ENCODE data around the gene PRDX5.

The PRDX5 gene

GRCh38 chr11:64324692-64325469 lies 7.0 kb downstream of the PRDX5 start:
- DNase-seq (ENCODE audit: low spot score): no peak

DNA sequence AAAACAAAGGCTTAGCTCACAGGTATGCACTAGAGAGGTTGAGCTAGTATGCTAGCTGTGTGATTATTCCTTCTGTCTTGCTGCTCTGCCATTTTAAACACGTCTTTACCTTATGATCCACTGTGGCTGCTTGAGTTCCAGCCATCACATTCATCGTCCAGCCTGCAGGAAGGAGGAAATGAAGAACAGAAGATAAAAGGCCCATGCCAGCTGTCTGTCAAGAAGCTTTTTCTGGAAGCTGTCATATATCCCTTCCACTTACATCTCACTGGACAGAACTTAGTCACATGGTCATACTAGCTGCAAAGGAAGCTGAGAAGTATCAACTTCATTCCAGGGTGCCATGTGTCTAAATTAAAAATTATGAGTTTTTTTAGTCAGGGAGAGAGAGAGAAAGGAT lies 9.5 kb downstream of the PRDX5 start:
- DNase-seq (ENCODE audit: low spot score): no peak

- DNase-seq (ENCODE audit: low spot score): no peak
Measured at GRCh38 chr11:64327993-64328392, 10.1 kb downstream of the PRDX5 start.

- DNase-seq (ENCODE audit: low spot score): no peak
Measured at GRCh38 chr11:64330888-64331287, 13.0 kb downstream of the PRDX5 start.

- DNase-seq (ENCODE audit: low spot score): peak; percentile 88
Measured at GRCh38 chr11:64331569-64332371, 13.8 kb downstream of the PRDX5 start.

- no peak for DNase-seq (ENCODE audit: low spot score)
Measured at GRCh38 chr11:64333556-64333955, 15.6 kb downstream of the PRDX5 start.

DNA sequence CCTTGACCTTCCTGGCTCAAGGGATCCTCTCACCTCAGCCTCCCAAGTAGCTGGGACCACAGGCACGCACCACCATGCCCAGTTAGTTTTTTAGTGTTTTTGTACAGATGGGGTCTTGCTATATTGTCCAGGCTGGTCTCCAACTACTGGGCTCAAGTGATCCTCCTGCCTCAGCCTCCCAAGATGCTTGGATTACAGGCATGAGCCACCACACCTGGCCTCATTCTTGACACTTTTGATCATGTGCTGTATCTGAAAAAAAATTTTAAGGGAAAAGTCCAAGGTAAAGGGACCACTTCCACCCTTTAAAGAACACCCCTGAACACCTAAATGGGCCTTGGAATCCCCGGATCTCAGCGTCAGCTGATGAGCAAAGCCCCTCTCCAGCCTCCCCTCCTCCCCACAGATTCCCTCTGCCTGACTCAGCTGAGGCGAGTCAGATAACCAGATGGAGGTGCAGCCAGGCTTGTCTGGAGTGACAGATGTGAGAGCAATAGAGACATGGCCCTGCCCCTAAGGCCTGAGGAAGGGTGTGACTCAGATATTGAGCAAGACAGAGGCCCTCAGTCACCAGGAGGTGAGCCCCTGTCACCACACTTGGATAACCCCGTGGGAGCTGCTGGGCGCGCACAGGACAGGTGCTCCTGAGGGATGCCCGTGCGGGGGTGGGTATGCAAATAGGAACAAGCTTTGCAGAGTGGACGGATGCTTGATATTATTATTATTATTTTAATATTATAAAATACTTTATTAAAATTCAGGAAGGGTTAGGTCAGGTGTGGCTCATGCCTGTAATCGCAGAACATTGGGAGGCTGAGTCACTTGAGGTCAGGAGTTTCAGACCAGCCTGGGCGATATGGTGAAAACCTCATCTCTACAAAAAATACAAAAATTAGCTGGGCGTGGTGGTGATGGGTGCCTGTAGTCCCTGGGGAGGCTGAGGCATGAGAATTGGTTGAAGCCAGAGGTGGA lies 17.1 kb downstream of the PRDX5 start:
- DNase-seq (ENCODE audit: low spot score): peak; percentile 92

GRCh38 chr11:64337538-64338249 lies 19.8 kb downstream of the PRDX5 start:
- no peak for DNase-seq (ENCODE audit: low spot score)

DNA sequence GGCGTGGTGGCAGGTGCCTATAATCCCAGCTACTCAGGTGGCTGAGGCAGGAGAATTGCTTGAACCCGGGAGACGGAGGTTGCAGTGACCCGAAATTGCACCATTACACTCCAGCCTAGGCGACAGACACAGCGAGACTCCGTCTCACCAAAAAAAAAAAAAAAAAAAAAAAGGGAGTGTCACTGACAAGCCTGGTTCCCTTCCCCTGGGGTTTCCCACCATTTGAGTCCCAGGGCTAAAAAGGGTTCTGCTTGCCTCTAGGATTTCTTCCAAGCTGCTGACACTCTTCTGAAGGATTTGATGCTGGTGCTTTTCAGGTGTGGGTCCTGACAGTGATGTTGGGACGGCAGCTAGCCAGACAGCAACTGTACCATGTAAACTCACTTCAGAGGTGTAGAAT lies 20.8 kb downstream of the PRDX5 start:
- no peak for DNase-seq (ENCODE audit: low spot score)

- DNase-seq (ENCODE audit: low spot score): no peak
Measured at GRCh38 chr11:64339286-64339685, 21.4 kb downstream of the PRDX5 start.

- DNase-seq (ENCODE audit: low spot score): no peak
Measured at GRCh38 chr11:64339754-64340408, 22.0 kb downstream of the PRDX5 start, which contains the start of gene CCDC88B. CCDC88B (plus strand) TSS chr11:64340204; CDS start chr11:64340267, 63 bp downstream.

DNA sequence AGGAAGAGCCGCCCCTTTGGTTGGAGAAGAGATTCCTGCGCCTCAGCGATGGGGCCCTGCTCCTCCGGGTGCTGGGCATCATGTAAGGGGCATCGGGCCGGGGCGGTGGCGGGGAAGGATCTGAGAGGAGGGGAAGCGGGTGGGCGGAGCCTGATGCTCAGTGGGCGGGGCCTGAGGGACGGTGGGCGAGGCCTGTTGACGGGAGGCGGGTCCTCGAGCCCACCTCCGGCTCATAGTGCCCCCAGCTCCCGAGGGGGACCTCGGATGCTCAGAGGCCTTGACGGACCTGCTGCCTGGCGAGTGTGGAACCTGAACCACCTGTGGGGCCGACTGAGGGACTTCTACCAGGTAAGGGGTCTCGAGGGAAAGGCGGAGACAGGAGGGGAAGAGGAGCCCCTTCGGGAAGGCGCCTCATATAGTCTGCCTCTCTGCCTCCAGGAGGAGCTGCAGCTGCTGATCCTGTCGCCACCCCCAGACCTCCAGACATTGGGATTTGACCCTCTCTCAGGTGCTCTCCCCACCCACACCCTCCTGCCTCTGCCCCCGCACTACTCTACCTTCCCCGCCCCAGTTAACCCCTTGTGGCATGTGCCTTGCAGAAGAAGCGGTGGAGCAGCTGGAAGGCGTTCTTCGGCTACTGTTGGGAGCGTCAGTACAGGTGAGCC lies 22.9 kb downstream of the PRDX5 start:
- no peak for DNase-seq (ENCODE audit: low spot score)

DNA sequence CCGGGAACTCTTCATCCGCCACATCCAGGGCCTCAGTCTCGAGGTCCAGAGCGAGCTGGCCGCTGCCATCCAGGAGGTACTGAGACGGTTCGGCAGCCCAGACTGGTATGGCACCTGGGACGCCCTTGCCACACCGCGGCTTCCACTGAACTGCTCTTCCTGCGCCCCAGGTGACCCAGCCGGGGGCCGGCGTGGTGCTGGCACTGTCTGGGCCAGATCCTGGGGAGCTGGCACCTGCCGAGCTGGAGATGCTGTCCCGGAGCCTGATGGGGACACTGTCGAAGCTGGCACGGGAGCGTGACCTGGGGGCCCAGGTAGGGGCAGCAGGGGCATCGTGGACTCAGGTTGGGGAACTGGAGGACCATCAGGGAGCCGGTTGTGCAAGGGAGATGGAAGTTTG lies 23.5 kb downstream of the PRDX5 start:
- DNase-seq (ENCODE audit: low spot score): no peak

- peak; percentile 97 for DNase-seq (ENCODE audit: low spot score)
Measured at GRCh38 chr11:64341851-64342791, 24.2 kb downstream of the PRDX5 start.

GRCh38 chr11:64342869-64343745 lies 25.2 kb downstream of the PRDX5 start:
- DNase-seq (ENCODE audit: low spot score): no peak

- DNase-seq (ENCODE audit: low spot score): no peak
Measured at GRCh38 chr11:64343767-64344559, 26.0 kb downstream of the PRDX5 start.

DNA sequence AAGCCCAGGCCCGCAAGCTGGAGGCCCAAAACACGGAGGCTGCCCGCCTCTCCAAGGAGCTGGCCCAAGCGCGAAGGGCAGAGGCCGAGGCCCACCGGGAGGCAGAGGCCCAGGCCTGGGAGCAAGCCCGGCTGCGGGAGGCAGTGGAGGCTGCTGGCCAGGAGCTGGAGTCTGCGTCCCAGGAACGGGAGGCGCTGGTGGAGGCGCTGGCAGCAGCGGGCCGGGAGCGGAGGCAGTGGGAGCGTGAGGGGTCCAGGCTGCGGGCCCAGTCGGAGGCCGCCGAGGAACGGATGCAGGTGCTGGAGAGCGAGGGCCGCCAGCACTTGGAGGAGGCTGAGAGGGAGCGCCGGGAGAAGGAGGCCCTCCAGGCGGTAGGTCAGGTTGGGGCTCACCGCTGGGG lies 26.9 kb downstream of the PRDX5 start:
- no peak for DNase-seq (ENCODE audit: low spot score)

Data from AG08396 (cell line).